Astrocyte of the cerebellum (primary cell): ENCODE data around the gene THEM5.

ENCODE experiments used
- DNase-seq: peaks from one replicate; pipeline ENCODE4 v3.0.0-alpha.2; 2011; ENCODE audit warnings: low read depth
- H3K4me3 ChIP-seq: 2 replicates; pipeline ENCODE4 v1.5.1; 2011; ENCODE audit warnings: mild to moderate bottlenecking, low read depth, low read length, moderate library complexity
- CTCF ChIP-seq: IDR thresholded peaks from 2 replicates; pipeline ENCODE4 v1.5.1; 2012; ENCODE audit warnings: low read length, low read depth, moderate library complexity, mild to moderate bottlenecking; ENCODE audit errors: missing control alignments
- in situ Hi-C: cut with HindIII; loops from 2 replicates; pipeline ENCODE4 v1.10.0; 2017; ENCODE audit warnings: low sequenced_read_pairs

The THEM5 gene

GRCh38 chr1:151815716-151816327, 37.7 kb downstream of the THEM5 start:
- in situ Hi-C loops, result no loop called here

GRCh38 chr1:151814971-151815545, 38.5 kb downstream of the THEM5 start:
- in situ Hi-C loops, result no loop called here
- DNase-seq, result no peak
- H3K4me3 ChIP-seq, result no peak overlapping the region
- no peak for TF ChIP-seq CTCF

More at GRCh38 chr1:151815716-151816327, 37.7 kb downstream of the THEM5 start:
- H3K4me3 ChIP-seq, result no peak overlapping the region
- no peak for DNase-seq
- TF ChIP-seq CTCF, result no peak

- no peak for DNase-seq
- no peak overlapping the region for H3K4me3 ChIP-seq
- in situ Hi-C loops, result no loop called here
- no peak for TF ChIP-seq CTCF
Observed at GRCh38 chr1:151814426-151814825, 39.1 kb downstream of the THEM5 start.

- DNase-seq, result no peak
- no peak for TF ChIP-seq CTCF
- in situ Hi-C loops, result no loop called here
- H3K4me3 ChIP-seq, result no peak overlapping the region
Observed at GRCh38 chr1:151813271-151813977, 40.1 kb downstream of the THEM5 start.

- no peak for DNase-seq
- no peak for TF ChIP-seq CTCF
- in situ Hi-C loops, result no loop called here
- H3K4me3 ChIP-seq, result no peak overlapping the region
Observed at GRCh38 chr1:151811181-151811580, 42.3 kb downstream of the THEM5 start.

- no peak for TF ChIP-seq CTCF
- in situ Hi-C loops, result no loop called here
- H3K4me3 ChIP-seq, result no peak overlapping the region
- DNase-seq, result no peak
Observed at GRCh38 chr1:151809985-151810556, 43.4 kb downstream of the THEM5 start.
